H1 (cell line): ENCODE results near the gene DFFB. TPM values are rescaled to one million over a fixed set of nuclear protein-coding genes. Genes with fewer than 3 reads are reported as not detected.

ENCODE experiments used
- CTCF ChIA-PET: fragments of 300-600 bp; sonication (Branson Sonifier 250); formaldehyde crosslinking; loops from one replicate; lab custom pipeline; 2021; ENCODE audit not compliant: partially characterized antibody; lab: Charles Lee
- POLR2A ChIA-PET: fragments of 300-600 bp; sonication (Branson Sonifier 250); formaldehyde crosslinking; loops from one replicate; lab custom pipeline; 2021; ENCODE audit warnings: inconsistent platforms; ENCODE audit not compliant: partially characterized antibody; lab: Charles Lee
- DNase-seq, 2 experiments: peaks; one replicate each; pipeline versions ENCODE4 v3.0.0 to v3.0.0-alpha.2; 2010 to 2022; ENCODE audit warnings: low spot score in 2 of 2, low read depth in 1 of 2, mixed read lengths in 1 of 2
- FAIRE-seq: peaks from 2 replicates; lab custom pipeline; 2011; peaks lifted over from hg19 to GRCh38; lab: Jason Lieb, UNC
- H2AFZ ChIP-seq: 2 replicates; pipeline ENCODE4 v1.8.1; 2012; ENCODE audit warnings: low read length, inconsistent platforms
- H2AK5ac ChIP-seq: 2 replicates; pipeline ENCODE4 v1.6.1; 2013; ENCODE audit warnings: low read depth, low read length
- H2BK120ac ChIP-seq: replicated peaks from 2 replicates; pipeline ENCODE3; 2013; ENCODE audit warnings: low read depth, low read length, inconsistent platforms
- H2BK12ac ChIP-seq: 2 replicates; pipeline ENCODE4 v1.6.1; 2013; ENCODE audit warnings: low read depth, low read length
- H2BK15ac ChIP-seq: 2 replicates; pipeline ENCODE4 v1.6.1; 2013; ENCODE audit warnings: low read length
- H2BK20ac ChIP-seq: 2 replicates; pipeline ENCODE4 v1.6.1; 2013; ENCODE audit warnings: low read length
- H2BK5ac ChIP-seq: 2 replicates; pipeline ENCODE4 v1.6.1; 2013; ENCODE audit warnings: low read depth, low read length
- H3K14ac ChIP-seq: 2 replicates; pipeline ENCODE4 v1.6.1; 2013; ENCODE audit warnings: inconsistent platforms; ENCODE audit not compliant: insufficient read length
- H3K18ac ChIP-seq: 2 replicates; pipeline ENCODE4 v1.6.1; 2013; ENCODE audit warnings: low read length; ENCODE audit errors: extremely low read depth
- H3K23ac ChIP-seq: 2 replicates; pipeline ENCODE4 v1.6.1; 2013; ENCODE audit warnings: inconsistent platforms; ENCODE audit not compliant: insufficient read length
- H3K23me2 ChIP-seq: 2 replicates; pipeline ENCODE4 v1.6.1; 2013; ENCODE audit warnings: low read depth, low read length
- H3K27ac ChIP-seq: 2 replicates; pipeline ENCODE4 v1.6.1; 2011; ENCODE audit warnings: low read depth, low read length, inconsistent platforms
- H3K27me3 ChIP-seq, 4 experiments: replicated peaks in 1 of 4; 1 replicate in 1 of 4; 2 replicates in 3 of 4; pipeline versions ENCODE4 v1.6.1 to v1.8.1; 2011 to 2013; ENCODE audit warnings: low read length in 3 of 4, mild to moderate bottlenecking in 3 of 4, inconsistent platforms in 2 of 4, mixed read lengths in 2 of 4, moderate library complexity in 1 of 4; ENCODE audit not compliant: control insufficient read depth in 3 of 4, insufficient read depth in 3 of 4; ENCODE audit errors: extremely low read depth in 1 of 4
- H3K36me3 ChIP-seq, 4 experiments: 2 replicates each; pipeline versions ENCODE4 v1.6.1 to v1.8.1; 2011 to 2013; ENCODE audit warnings: mild to moderate bottlenecking in 4 of 4, low read length in 3 of 4, moderate library complexity in 2 of 4, control low read depth in 1 of 4, inconsistent platforms in 1 of 4; ENCODE audit not compliant: insufficient read depth in 4 of 4, control insufficient read depth in 2 of 4
- H3K4ac ChIP-seq: replicated peaks from 2 replicates; pipeline ENCODE3; 2013; ENCODE audit warnings: low read length, low read depth, mixed read lengths, inconsistent platforms; ENCODE audit not compliant: insufficient read length
- H3K4me1 ChIP-seq, 4 experiments: replicated peaks in 1 of 4; 1 replicate in 1 of 4; 2 replicates in 3 of 4; pipeline versions ENCODE4 v1.6.1 to v1.8.1; 2011 to 2013; ENCODE audit warnings: low read length in 3 of 4, inconsistent platforms in 2 of 4, mixed read lengths in 1 of 4; ENCODE audit not compliant: insufficient read depth in 4 of 4, control insufficient read depth in 3 of 4
- H3K4me2 ChIP-seq, 2 experiments: 2 replicates each; pipeline versions ENCODE4 v1.6.1 to v1.8.1; 2011 to 2013; ENCODE audit warnings: low read depth in 2 of 2, low read length in 2 of 2, control low read depth in 1 of 2, inconsistent platforms in 1 of 2, mild to moderate bottlenecking in 1 of 2; ENCODE audit not compliant: insufficient read depth in 1 of 2
- H3K4me3 ChIP-seq, 4 experiments: fragments of 200-600, 300-600 bp in 1 of 4; sonication (generic), shearing (Covaris generic), sonication (Bioruptor Twin) in 1 of 4; 2 replicates each; pipeline versions ENCODE4 v1.5.1 to v1.8.1; 2011 to 2016; ENCODE audit warnings: low read length in 4 of 4, low read depth in 3 of 4, control low read depth in 2 of 4, inconsistent platforms in 2 of 4, mild to moderate bottlenecking in 2 of 4, mixed read lengths in 1 of 4, moderate library complexity in 1 of 4; ENCODE audit not compliant: insufficient read depth in 2 of 4; ENCODE audit errors: extremely low read depth in 1 of 4
- H3K56ac ChIP-seq: replicated peaks from 2 replicates; pipeline ENCODE3; 2013; ENCODE audit warnings: low read depth, mild to moderate bottlenecking, mixed read lengths, low read length, inconsistent platforms; ENCODE audit not compliant: insufficient read length
- H3K79me1 ChIP-seq: 2 replicates; pipeline ENCODE4 v1.6.1; 2013; ENCODE audit warnings: low read depth, low read length, control low read depth
- H3K79me2 ChIP-seq, 2 experiments: 2 replicates each; pipeline versions ENCODE4 v1.6.1 to v1.8.1; 2012 to 2013; ENCODE audit warnings: low read length in 2 of 2, mild to moderate bottlenecking in 2 of 2, inconsistent platforms in 1 of 2; ENCODE audit not compliant: insufficient read depth in 2 of 2, control insufficient read depth in 1 of 2
- H3K9ac ChIP-seq, 4 experiments: replicated peaks in 1 of 4; 1 replicate in 1 of 4; 2 replicates in 3 of 4; pipeline versions ENCODE4 v1.6.1 to v1.8.1; 2011 to 2013; ENCODE audit warnings: low read depth in 3 of 4, low read length in 3 of 4, control low read depth in 2 of 4, mild to moderate bottlenecking in 2 of 4, moderate library complexity in 2 of 4, inconsistent platforms in 1 of 4; ENCODE audit errors: extremely low read depth in 1 of 4
- H3K9me3 ChIP-seq, 2 experiments: 2 replicates each; pipeline versions ENCODE4 v1.6.1 to v1.8.1; 2012 to 2013; ENCODE audit warnings: mild to moderate bottlenecking in 2 of 2, moderate library complexity in 2 of 2, control low read depth in 1 of 2, inconsistent platforms in 1 of 2, low read depth in 1 of 2, low read length in 1 of 2, mixed read lengths in 1 of 2; ENCODE audit not compliant: insufficient read depth in 2 of 2
- H4K20me1 ChIP-seq, 2 experiments: replicated peaks in 1 of 2; 2 replicates each; pipeline versions ENCODE3 to v1.8.1; 2011 to 2013; ENCODE audit warnings: inconsistent platforms in 2 of 2, low read length in 2 of 2, mild to moderate bottlenecking in 1 of 2; ENCODE audit not compliant: insufficient read depth in 2 of 2, control insufficient read depth in 1 of 2
- H4K5ac ChIP-seq: 2 replicates; pipeline ENCODE4 v1.6.1; 2013; ENCODE audit warnings: low read length, low read depth, mixed read lengths, inconsistent platforms; ENCODE audit not compliant: insufficient read length
- H4K8ac ChIP-seq: 2 replicates; pipeline ENCODE4 v1.8.0; 2013; ENCODE audit warnings: mild to moderate bottlenecking, moderate library complexity, low read length, inconsistent platforms; ENCODE audit not compliant: insufficient read depth; ENCODE audit errors: extremely low read depth
- H4K91ac ChIP-seq: replicated peaks from 2 replicates; pipeline ENCODE3; 2013; ENCODE audit warnings: low read length, mixed read lengths, inconsistent platforms; ENCODE audit not compliant: insufficient read length
- ATF3 ChIP-seq: IDR thresholded peaks from 2 replicates; pipeline ENCODE4 v1.6.1; 2011; ENCODE audit warnings: low read depth, mild to moderate bottlenecking, low read length; ENCODE audit not compliant: insufficient read depth
- BCL11A ChIP-seq, 2 experiments: IDR thresholded peaks; one replicate each; pipeline ENCODE4 v1.6.1; 2011; ENCODE audit warnings: low read depth in 2 of 2, low read length in 2 of 2, mild to moderate bottlenecking in 2 of 2
- CREB1 ChIP-seq: IDR thresholded peaks from 2 replicates; pipeline ENCODE4 v1.6.1; 2012; ENCODE audit warnings: inconsistent platforms
- EP300 ChIP-seq, 2 experiments: IDR thresholded peaks; 1 replicate in 1 of 2; 2 replicates in 1 of 2; pipeline ENCODE4 v1.6.1; 2011 to 2012; ENCODE audit warnings: low read depth in 2 of 2, low read length in 2 of 2, mild to moderate bottlenecking in 2 of 2, borderline replicate concordance in 1 of 2, inconsistent platforms in 1 of 2, moderate library complexity in 1 of 2
- GTF2F1 ChIP-seq: IDR thresholded peaks from 2 replicates; pipeline ENCODE4 v1.6.1; 2012; ENCODE audit warnings: low read depth, low read length, improper control_type of control experiment, borderline replicate concordance
- RBBP5 ChIP-seq: IDR thresholded peaks from 2 replicates; pipeline ENCODE4 v1.7.1; 2012; ENCODE audit warnings: low read depth, mild to moderate bottlenecking, inconsistent platforms, low read length, moderate library complexity, borderline replicate concordance
- SAP30 ChIP-seq: fragments of 300-600 bp; sonication (generic); IDR thresholded peaks from 2 replicates; pipeline ENCODE4 v1.7.1; 2012; ENCODE audit warnings: low read length, moderate library complexity, mild to moderate bottlenecking, inconsistent platforms; ENCODE audit not compliant: insufficient read depth, insufficient replicate concordance
- SP4 ChIP-seq: IDR thresholded peaks from 2 replicates; pipeline ENCODE4 v1.6.1; 2012; ENCODE audit warnings: low read length, inconsistent platforms
- TAF1 ChIP-seq: IDR thresholded peaks from 2 replicates; pipeline ENCODE4 v1.6.1; 2011; ENCODE audit warnings: mild to moderate bottlenecking, low read depth, low read length
- TAF7 ChIP-seq: optimal IDR thresholded peaks from 2 replicates; pipeline ENCODE3; 2011; ENCODE audit warnings: low read depth, mild to moderate bottlenecking, inconsistent platforms, low read length, moderate library complexity, borderline replicate concordance
- YY1 ChIP-seq: IDR thresholded peaks from 2 replicates; pipeline ENCODE4 v1.6.1; 2011; ENCODE audit warnings: low read depth, mild to moderate bottlenecking, low read length
- ZNF274 ChIP-seq: IDR thresholded peaks from 2 replicates; pipeline ENCODE4 v1.7.0; 2012; ENCODE audit warnings: low read length, borderline replicate concordance; ENCODE audit errors: extremely low read depth
- WGBS, 2 experiments: shearing (Covaris generic) in 1 of 2; methylation state at CpG; one replicate each; pipeline versions ENCODE4 v1.1.6 to v1.1.7; 2013 to 2015; ENCODE audit warnings: low lambda C conversion rate in 2 of 2, mixed read lengths in 2 of 2, inconsistent platforms in 1 of 2, low coverage in 1 of 2, missing lambda C conversion rate in 1 of 2; ENCODE audit not compliant: insufficient replicate concordance in 2 of 2, insufficient coverage in 1 of 2, insufficient read length in 1 of 2; ENCODE audit errors: extremely low coverage in 1 of 2, missing lambda C conversion rate in 1 of 2; 5-methylcytosine and 5-hydroxymethylcytosine counted together
- polyA plus RNA-seq, 7 experiments: library from polyadenylated mRNA; depleted of rRNA in 3 of 7; stranded (reverse) in 5 of 7; unstranded in 2 of 7; fragments of >200 nt in 5 of 7; fragments of 200-250 nt in 2 of 7; gene quantifications; 1 replicate in 5 of 7; 2 replicates in 1 of 7; 4 replicates in 1 of 7; pipeline versions ENCODE4 v1.2.1 to v1.2.3, GENCODE V29; 2011 to 2013; ENCODE audit warnings: missing spikeins in 2 of 7, mixed read lengths in 2 of 7
- total RNA-seq: library from RNA; stranded (reverse); fragmentation: NEBNext Ultra II Directional; extraction: Animal tissue kit (Norgen Biotek cat#: 25700); gene quantifications from 2 replicates; pipeline ENCODE4 v1.2.1, GENCODE V29; 2021

Gene DFFB
- total and polyA plus RNA-seq, 2 of the 8 experiments (the other 6 are each of a cell fraction or from before 2014, with no cell fraction given) = 8.6 to 11.9 TPM

DNA sequence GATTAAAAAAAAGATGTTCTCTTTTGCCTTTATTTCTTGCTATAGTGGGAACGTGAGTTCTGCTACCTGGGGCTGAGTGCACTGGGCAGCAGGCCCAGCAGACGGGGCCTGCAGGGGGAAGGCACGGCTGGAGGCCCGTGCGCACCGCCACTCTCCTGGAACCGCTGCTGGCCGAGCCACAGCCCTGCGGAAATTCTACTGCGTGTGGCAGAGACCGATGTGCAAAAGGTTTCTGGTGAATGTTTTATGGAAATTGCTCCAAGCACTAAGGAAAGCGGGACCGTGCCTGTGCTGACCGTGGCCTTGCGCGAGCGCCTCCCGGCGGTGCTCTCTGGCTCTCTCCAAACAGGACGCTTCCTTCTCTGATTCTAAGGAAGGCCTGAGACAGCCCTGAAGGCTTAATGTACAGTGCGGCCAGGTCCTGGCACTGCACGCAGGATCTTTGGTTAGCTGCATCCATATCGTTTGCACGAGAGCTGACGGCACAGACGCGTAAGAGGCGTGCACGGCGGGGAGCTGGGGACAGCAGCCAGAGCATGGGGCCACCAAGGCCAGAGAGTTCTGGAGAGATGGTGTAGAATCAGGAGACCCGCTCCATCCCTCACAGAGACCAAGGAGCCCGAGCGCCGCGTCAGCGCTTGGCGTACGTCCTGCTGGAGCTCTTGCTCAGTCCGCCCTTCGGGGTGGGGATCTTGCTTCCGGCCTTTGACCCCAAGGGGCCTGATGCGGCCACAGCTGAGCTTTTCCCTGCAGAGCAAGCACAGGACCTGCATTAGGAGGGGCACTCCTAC is 42.3 kb upstream of the DFFB start:
- H3K36me3 ChIP-seq = peaks cover 0 to 3% (median 0%) of the 10 kb centered on the region in 4 experiments; a peak in 1 of 8 replicates
- no peak overlapping the region for H4K5ac ChIP-seq
- H2BK20ac ChIP-seq = no peak overlapping the region
- H2AFZ ChIP-seq = no peak overlapping the region
- CTCF ChIA-PET = interaction anchor here (1.7 to 2.7 kb wide), 2 partner anchors 11 to 14 kb away, joined by 5 to 8 read pairs; no protein-coding TSS in a partner anchor
- no peak overlapping the region for H3K14ac ChIP-seq
- peaks cover 0 to 1% of the 10 kb centered on the region in 2 experiments for H4K20me1 ChIP-seq
- no peaks in the 10 kb centered on the region for H3K27me3 ChIP-seq
- H3K79me2 ChIP-seq = no peaks in the 10 kb centered on the region
- H3K56ac ChIP-seq = no peak overlapping the region
- no peak overlapping the region for H2AK5ac ChIP-seq
- H3K23ac ChIP-seq = no peak overlapping the region
- no peak overlapping the region for H2BK15ac ChIP-seq
- no peaks in the 10 kb centered on the region for H3K79me1 ChIP-seq
- DNase-seq (no peak), FAIRE-seq (no peak)
- H3K4me3 ChIP-seq = no peak overlapping the region
- POLR2A ChIA-PET = interaction anchor here (1.6 kb wide), 1 partner anchor 21 kb away, joined by 4 read pairs; no protein-coding TSS in a partner anchor
- no peak overlapping the region for H4K91ac ChIP-seq
- H2BK12ac ChIP-seq = no peak overlapping the region
- H3K4ac ChIP-seq = no peak overlapping the region
- 93% methylated on average over 36 of the region's 42 CpGs; no CpG with 5 or more reads in 1 of the 2 experiments for WGBS, 2 experiments
- no peak overlapping the region for H4K8ac ChIP-seq
- H3K4me2 ChIP-seq = no peak overlapping the region
- H3K23me2 ChIP-seq = no peaks in the 10 kb centered on the region
- no peak overlapping the region for H2BK5ac ChIP-seq
- peaks cover 0 to 5% (median 0%) of the 10 kb centered on the region in 4 experiments; a peak in 1 of 7 replicates for H3K4me1 ChIP-seq
- no peak overlapping the region for H3K9ac ChIP-seq
- H3K9me3 ChIP-seq = no peaks in the 10 kb centered on the region
- H3K18ac ChIP-seq = no peak overlapping the region
- H3K27ac ChIP-seq = no peak overlapping the region
- H2BK120ac ChIP-seq = no peak overlapping the region
- TF ChIP-seq ZNF274 = no peak
- TF ChIP-seq TAF7 = no peak
- no peak for TF ChIP-seq SAP30
- TF ChIP-seq RBBP5 = no peak
- TF ChIP-seq YY1 = no peak
- TF ChIP-seq BCL11A (IDR thresholded peaks at IDR 0.05; ENCODE audit: low read depth in 2 of 2, low read length in 2 of 2) = no peak
- TF ChIP-seq GTF2F1 = no peak
- TF ChIP-seq CREB1 = no peak
- TF ChIP-seq SP4 = no peak
- TF ChIP-seq TAF1 = no peak
- TF ChIP-seq EP300 (IDR thresholded peaks at IDR 0.05; ENCODE audit: borderline replicate concordance in 1 of 2, low read depth in 2 of 2, low read length in 2 of 2) = no peak
- TF ChIP-seq ATF3 = no peak
